Nephron (organoid): ENCODE data around the gene TMEM212.
"Not testable (repeated sequence)": the region's sequence is repeated elsewhere in the genome, so short reads cannot be mapped to it uniquely, and the experiment has no call there.

Source experiments
- H3K27ac Mint-ChIP-seq, 3 experiments: 2 replicates each; pipeline ENCODE4 v1.8.0; 2020; ENCODE audit warnings: mixed read lengths in 3 of 3, mild to moderate bottlenecking in 2 of 3, moderate library complexity in 1 of 3
- H3K27me3 Mint-ChIP-seq: 2 replicates; pipeline ENCODE4 v1.8.0; 2021; ENCODE audit warnings: low read depth, mild to moderate bottlenecking, moderate library complexity, mixed read lengths
- H3K36me3 Mint-ChIP-seq: 2 replicates; pipeline ENCODE4 v1.8.0; 2020; ENCODE audit warnings: low read depth, mixed read lengths
- H3K4me1 Mint-ChIP-seq: 2 replicates; pipeline ENCODE4 v1.8.0; 2020; ENCODE audit warnings: mixed read lengths
- H3K4me3 Mint-ChIP-seq, 3 experiments: 2 replicates each; pipeline ENCODE4 v1.8.0; 2020; ENCODE audit warnings: mild to moderate bottlenecking in 3 of 3, mixed read lengths in 3 of 3, moderate library complexity in 2 of 3
- H3K9me3 Mint-ChIP-seq: 2 replicates; pipeline ENCODE4 v1.8.0; 2020; ENCODE audit warnings: mixed read lengths
- CTCF ChIP-seq, 3 experiments: fragments of 200-600 bp; sonication (generic); IDR thresholded peaks; one replicate each; pipeline ENCODE4 v1.5.0; 2021; ENCODE audit warnings: antibody characterized with exemption in 3 of 3; ENCODE audit not compliant: unreplicated experiment in 3 of 3

TMEM212 gene

GRCh38 chr3:171849617-171850319 lies 6.6 kb downstream of the TMEM212 start:
- TF ChIP-seq CTCF (IDR thresholded peaks at IDR 0.05; ENCODE audit: unreplicated experiment in 3 of 3) = no peak
- Mint-ChIP-seq H3K36me3 (peaks cover 12% of the 10 kb centered on the region), H3K4me3 (no peak overlapping the region), H3K27me3 (no peaks in the 10 kb centered on the region), H3K9me3 (peaks cover 21% of the 10 kb centered on the region), H3K4me1 (peaks cover 22% of the 10 kb centered on the region), H3K27ac (peak overlapping the region; percentile 10 to 54 (median 40))

DNA sequence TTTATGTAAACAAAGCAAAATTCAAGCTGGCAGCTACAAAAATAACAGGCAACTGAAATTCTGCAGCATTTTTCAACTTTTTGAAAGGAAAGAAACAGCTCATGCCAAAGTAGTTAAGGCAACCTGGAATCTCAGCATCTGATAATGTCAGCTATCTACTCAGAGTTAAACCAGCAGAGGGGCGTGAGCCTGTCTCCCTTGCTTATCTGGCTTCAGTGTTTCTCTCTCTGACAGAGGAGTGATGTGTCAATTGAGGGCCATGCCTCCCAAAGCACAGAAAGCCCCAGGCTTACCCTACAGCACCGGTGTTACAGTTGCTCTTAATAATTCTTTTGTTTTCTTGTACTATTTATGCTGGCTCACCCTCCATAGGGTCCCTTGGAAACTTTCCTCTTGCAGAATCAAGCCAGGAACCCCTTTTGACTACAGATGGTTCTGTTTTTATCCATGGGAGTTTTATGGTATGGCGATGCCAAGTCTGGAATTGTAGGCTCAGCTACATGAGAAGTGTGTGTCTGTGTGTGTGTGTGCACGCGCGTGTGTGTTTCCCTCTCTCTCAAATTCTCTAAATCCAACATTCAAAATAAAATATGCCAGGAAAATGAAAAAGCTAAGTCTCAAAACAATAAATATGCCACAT lies 7.3 kb downstream of the TMEM212 start:
- H3K4me1 Mint-ChIP-seq = peaks cover 22% of the 10 kb centered on the region
- no peak for TF ChIP-seq CTCF (IDR thresholded peaks at IDR 0.05; ENCODE audit: unreplicated experiment in 3 of 3)
- peak overlapping the region; percentile 10 to 54 (median 40) for H3K27ac Mint-ChIP-seq
- H3K36me3 Mint-ChIP-seq = peaks cover 12% of the 10 kb centered on the region
- H3K27me3 Mint-ChIP-seq = no peaks in the 10 kb centered on the region
- H3K4me3 Mint-ChIP-seq = no peak overlapping the region
- peaks cover 21% of the 10 kb centered on the region for H3K9me3 Mint-ChIP-seq

GRCh38 chr3:171850960-171851659 lies 8.0 kb downstream of the TMEM212 start:
- peaks cover 21% of the 10 kb centered on the region for H3K9me3 Mint-ChIP-seq
- H3K27ac Mint-ChIP-seq = peak overlapping the region; percentile 10 to 54 (median 40)
- H3K36me3 Mint-ChIP-seq = peaks cover 12% of the 10 kb centered on the region
- TF ChIP-seq CTCF (IDR thresholded peaks at IDR 0.05; ENCODE audit: unreplicated experiment in 3 of 3) = no peak
- H3K27me3 Mint-ChIP-seq = no peaks in the 10 kb centered on the region
- H3K4me1 Mint-ChIP-seq = peaks cover 22% of the 10 kb centered on the region
- no peak overlapping the region for H3K4me3 Mint-ChIP-seq

DNA sequence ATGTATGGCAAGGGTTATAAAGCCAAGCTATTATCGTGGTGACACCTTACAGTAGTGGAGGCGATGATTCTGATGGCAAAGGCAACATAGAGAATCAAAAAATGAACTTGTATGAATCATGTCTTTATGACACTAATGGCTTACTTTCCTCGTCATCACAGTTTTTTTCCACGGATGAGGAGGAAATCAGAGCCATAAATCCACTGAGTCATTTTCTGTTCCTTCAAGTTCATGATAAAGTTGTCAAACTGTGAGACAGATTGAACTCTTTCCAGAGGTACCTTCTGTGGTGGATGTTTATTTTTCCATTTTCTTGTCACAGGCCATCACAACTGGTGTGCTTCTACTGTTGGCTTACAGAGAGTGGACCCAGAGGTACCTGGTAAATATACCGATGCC lies 8.5 kb downstream of the TMEM212 start:
- no peaks in the 10 kb centered on the region for H3K27me3 Mint-ChIP-seq
- no peak overlapping the region for H3K27ac Mint-ChIP-seq
- peaks cover 22% of the 10 kb centered on the region for H3K4me1 Mint-ChIP-seq
- H3K4me3 Mint-ChIP-seq = no peak overlapping the region
- no peak for TF ChIP-seq CTCF (IDR thresholded peaks at IDR 0.05; ENCODE audit: unreplicated experiment in 3 of 3)
- H3K9me3 Mint-ChIP-seq = peaks cover 21% of the 10 kb centered on the region
- peaks cover 12% of the 10 kb centered on the region for H3K36me3 Mint-ChIP-seq

- TF ChIP-seq CTCF (IDR thresholded peaks at IDR 0.05; ENCODE audit: unreplicated experiment in 3 of 3) = no peak
- H3K4me1 Mint-ChIP-seq = peaks cover 15% of the 10 kb centered on the region
- H3K27ac Mint-ChIP-seq = no peak overlapping the region
Observed at GRCh38 chr3:171854649-171855305, 11.6 kb downstream of the TMEM212 start.

GRCh38 chr3:171858770-171859169 lies 15.6 kb downstream of the TMEM212 start:
- H3K9me3 Mint-ChIP-seq = peaks cover 24% of the 10 kb centered on the region
- not testable (repeated sequence) for H3K4me3 Mint-ChIP-seq, H3K27ac Mint-ChIP-seq, H3K27me3 Mint-ChIP-seq, H3K36me3 Mint-ChIP-seq
- peaks cover 16% of the 10 kb centered on the region for H3K4me1 Mint-ChIP-seq

More at GRCh38 chr3:171854649-171855305, 11.6 kb downstream of the TMEM212 start:
- Mint-ChIP-seq H3K36me3 (peaks cover 12% of the 10 kb centered on the region), H3K27me3 (no peaks in the 10 kb centered on the region), H3K9me3 (peaks cover 35% of the 10 kb centered on the region), H3K4me3 (no peak overlapping the region)
